Cardiac muscle cell (in vitro differentiated cells and primary cell): Measurements from ENCODE around the gene EYA4. TPM values are rescaled to one million over a fixed set of nuclear protein-coding genes. Genes with fewer than 3 reads are reported as not detected.

Source experiments
- DNase-seq, 2 donors: peaks; one replicate each; pipeline versions ENCODE4 v3.0.0 to v3.0.0-alpha.2; 2010 to 2017; ENCODE audit warnings: low read depth in 1 of 2, low spot score in 1 of 2
- H3K27ac ChIP-seq: fragments of 200-600 bp; sonication (generic); 2 replicates; pipeline ENCODE4 v1.5.1; 2016
- H3K27me3 ChIP-seq: fragments of 200-600 bp; sonication (generic); 2 replicates; pipeline ENCODE4 v1.6.0; 2016; ENCODE audit warnings: control low read depth
- H3K36me3 ChIP-seq: fragments of 200-600 bp; sonication (generic); 2 replicates; pipeline ENCODE4 v1.5.1; 2016; ENCODE audit warnings: control low read depth
- H3K4me1 ChIP-seq: fragments of 200-600 bp; sonication (generic); 2 replicates; pipeline ENCODE4 v1.8.1; 2017; ENCODE audit warnings: low read depth, mild to moderate bottlenecking, mixed run types
- H3K4me3 ChIP-seq: fragments of 200-600 bp; sonication (generic); 2 replicates; pipeline ENCODE4 v1.5.1; 2016; ENCODE audit warnings: mild to moderate bottlenecking
- H3K9me3 ChIP-seq: fragments of 200-600 bp; sonication (generic); 2 replicates; pipeline ENCODE4 v1.5.1; 2017; ENCODE audit warnings: low read depth, mild to moderate bottlenecking, control low read depth
- CTCF ChIP-seq: IDR thresholded peaks from 2 replicates; pipeline ENCODE4 v1.5.1; 2012; ENCODE audit warnings: low read depth, mild to moderate bottlenecking, low read length
- polyA plus RNA-seq: library from polyadenylated mRNA; unstranded; fragments of >200 nt; fragmentation: Nextera tagmentation; extraction: Ambion mirVana; gene quantifications from 2 replicates; pipeline ENCODE4 v1.2.1, GENCODE V29; 2016
- total RNA-seq: library from RNA; depleted of rRNA; stranded (reverse); fragments of >200 nt; gene quantifications from 2 replicates; pipeline ENCODE4 v1.2.3, GENCODE V29; 2016

EYA4 gene
- total and polyA plus RNA-seq, 2 experiments from 2014 or later = 0.03 to 0.11 TPM

- no peaks in the 10 kb centered on the region for H3K4me1 ChIP-seq
- no peaks in the 10 kb centered on the region for H3K36me3 ChIP-seq
- no peak for DNase-seq
- H3K27me3 ChIP-seq = no peaks in the 10 kb centered on the region
- no peaks in the 10 kb centered on the region for H3K9me3 ChIP-seq
- H3K27ac ChIP-seq = no peak overlapping the region
- H3K4me3 ChIP-seq = no peak overlapping the region
- TF ChIP-seq CTCF = no peak
These were observed 98.6 kb downstream of the EYA4 start for GRCh38 chr6:133339543-133340384.

- Histone ChIP-seq H3K9me3 (no peaks in the 10 kb centered on the region), H3K27ac (no peak overlapping the region), H3K4me1 (no peaks in the 10 kb centered on the region), H3K27me3 (no peaks in the 10 kb centered on the region), H3K4me3 (no peak overlapping the region), H3K36me3 (no peaks in the 10 kb centered on the region)
- DNase-seq = peak in 1 of 2 donors; percentile 80
- TF ChIP-seq CTCF = peak; percentile 11
These were observed 99.4 kb downstream of the EYA4 start for GRCh38 chr6:133340557-133340956.

- DNase-seq = peak; percentile 15 to 94
- H3K27ac ChIP-seq = no peak overlapping the region
- no peak overlapping the region for H3K4me3 ChIP-seq
- H3K36me3 ChIP-seq = no peaks in the 10 kb centered on the region
- TF ChIP-seq CTCF = no peak
- no peaks in the 10 kb centered on the region for H3K27me3 ChIP-seq
- H3K9me3 ChIP-seq = no peaks in the 10 kb centered on the region
- no peaks in the 10 kb centered on the region for H3K4me1 ChIP-seq
These were observed 100.5 kb downstream of the EYA4 start for GRCh38 chr6:133341607-133342158.

GRCh38 chr6:133343220-133343619 is 102.1 kb downstream of the EYA4 start:
- H3K27me3 ChIP-seq = no peaks in the 10 kb centered on the region
- TF ChIP-seq CTCF = no peak

GRCh38 chr6:133348846-133349245 is 107.7 kb downstream of the EYA4 start:
- Histone ChIP-seq H3K27me3 (no peaks in the 10 kb centered on the region), H3K9me3 (no peaks in the 10 kb centered on the region), H3K27ac (no peak overlapping the region), H3K4me3 (no peak overlapping the region), H3K4me1 (no peaks in the 10 kb centered on the region), H3K36me3 (no peaks in the 10 kb centered on the region)
- DNase-seq = no peak
- TF ChIP-seq CTCF = no peak

More at GRCh38 chr6:133343220-133343619, 102.1 kb downstream of the EYA4 start:
- no peaks in the 10 kb centered on the region for H3K36me3 ChIP-seq
- H3K27ac ChIP-seq = no peak overlapping the region
- no peak for DNase-seq
- no peaks in the 10 kb centered on the region for H3K9me3 ChIP-seq
- no peak overlapping the region for H3K4me3 ChIP-seq
- no peaks in the 10 kb centered on the region for H3K4me1 ChIP-seq
